Dermis microvascular lymphatic vessel endothelial cell (primary cell): ENCODE results near the gene INPP5K. TPM values are rescaled to one million over a fixed set of nuclear protein-coding genes. Genes with fewer than 3 reads are reported as not detected.
A peak's percentile ranks its signal among the peaks of the same experiment; 100 is the strongest.

Experiments used
- DNase-seq, 2 donors: peaks; one replicate each; pipeline versions ENCODE4 v3.0.0 to v3.0.0-alpha.2; 2010; ENCODE audit warnings: low read depth in 2 of 2
- total RNA-seq: library from RNA; depleted of rRNA; stranded (reverse); fragments of >200 nt; gene quantifications from 2 replicates; pipeline ENCODE4 v1.2.1, GENCODE V29; 2014

Gene INPP5K
- total RNA-seq, 1 donor from 2014 or later: 49.6 TPM

DNA sequence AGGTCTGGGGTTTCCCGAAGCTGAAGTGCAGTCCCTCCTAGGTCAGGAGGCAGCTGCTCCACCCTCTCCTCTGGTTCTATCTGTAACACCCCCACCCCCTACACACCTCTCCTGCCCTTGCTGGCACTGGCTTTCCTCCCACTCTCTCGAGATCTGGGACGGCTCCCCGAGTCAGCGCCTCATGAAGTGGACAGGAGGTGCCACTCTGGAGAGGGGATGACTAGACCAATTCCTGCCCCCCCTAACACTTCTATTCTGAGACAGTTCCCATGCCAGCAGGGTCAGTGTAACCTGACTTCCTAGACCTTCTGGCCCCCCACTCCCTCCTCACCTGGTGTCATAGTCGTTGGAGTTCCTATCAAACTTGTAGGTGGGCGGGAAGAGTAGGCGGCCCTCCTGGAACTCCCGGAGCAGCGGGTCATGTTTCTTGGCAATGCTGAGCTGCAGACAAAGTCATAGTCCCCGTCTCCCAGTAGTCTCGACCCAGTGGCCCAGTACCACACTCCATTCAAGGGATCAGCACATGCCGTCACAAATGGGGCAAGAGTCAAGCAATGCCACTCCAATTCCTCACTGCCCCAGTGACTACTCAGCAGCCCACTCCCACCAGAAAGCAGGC, 9.7 kb downstream of the INPP5K start:
- DNase-seq: no peak

DNA sequence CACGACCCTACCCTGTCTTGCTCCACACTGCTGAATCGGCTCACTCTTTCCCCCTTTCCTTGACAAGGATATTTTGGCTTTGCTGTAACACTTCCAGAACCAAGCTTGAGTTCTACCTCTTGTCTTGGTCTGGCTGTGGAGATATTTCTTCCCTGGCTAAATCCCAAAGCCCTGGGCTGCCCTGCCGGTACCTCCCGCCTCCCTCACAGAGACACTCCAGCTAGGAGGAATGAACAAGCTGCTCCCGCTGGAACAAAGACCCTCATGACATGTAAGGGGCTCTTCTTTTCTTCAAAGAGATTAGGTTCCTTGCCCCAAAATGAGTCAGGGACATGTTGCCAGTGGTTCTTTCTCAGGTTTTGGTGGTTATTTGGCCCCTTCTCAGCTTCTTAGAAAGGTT, 10.8 kb downstream of the INPP5K start:
- DNase-seq: no peak

DNA sequence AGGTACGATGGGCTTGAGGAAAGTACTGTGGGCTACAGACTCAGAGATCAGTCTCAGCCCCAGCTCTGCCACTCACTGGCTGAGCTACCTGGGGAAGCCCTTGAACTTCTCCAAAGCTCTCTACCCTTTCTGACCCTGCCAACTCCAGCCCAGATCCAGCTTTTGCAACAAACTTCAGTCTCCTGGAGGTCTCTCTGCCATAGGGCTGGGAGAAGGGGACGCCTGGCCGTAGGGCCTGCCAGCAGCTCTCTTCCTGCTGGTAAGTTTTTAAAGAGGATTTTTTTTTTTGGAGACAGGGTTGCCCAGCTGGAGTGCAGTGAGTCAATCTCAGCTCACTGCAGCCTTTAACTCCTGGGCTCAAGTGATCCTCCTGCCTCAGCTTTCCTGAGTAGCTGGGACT, 11.5 kb downstream of the INPP5K start:
- DNase-seq: no peak

DNA sequence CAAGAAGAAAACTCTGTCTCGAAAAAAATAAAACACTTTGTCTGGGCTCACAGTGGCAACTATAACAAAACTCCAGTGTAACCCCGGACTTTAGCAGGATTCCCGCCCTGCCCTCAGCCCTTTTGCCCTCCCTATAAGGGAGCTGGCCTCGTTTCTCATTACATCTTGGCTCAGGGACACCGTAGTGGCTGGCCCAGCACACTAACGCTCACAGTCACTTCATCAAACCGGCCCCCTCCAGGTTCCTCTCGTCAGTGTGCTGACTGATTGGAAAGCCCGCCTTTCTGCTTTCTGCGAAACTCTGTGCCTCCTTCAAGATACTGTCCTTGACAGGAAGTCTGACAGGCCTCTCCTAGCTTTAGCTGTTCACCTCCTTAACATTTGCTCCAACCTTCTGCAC, 12.7 kb downstream of the INPP5K start:
- no peak for DNase-seq

- DNase-seq: peak in 1 of 2 donors; percentile 15
Measured at GRCh38 chr17:1498869-1499268, 17.5 kb downstream of the INPP5K start.

DNA sequence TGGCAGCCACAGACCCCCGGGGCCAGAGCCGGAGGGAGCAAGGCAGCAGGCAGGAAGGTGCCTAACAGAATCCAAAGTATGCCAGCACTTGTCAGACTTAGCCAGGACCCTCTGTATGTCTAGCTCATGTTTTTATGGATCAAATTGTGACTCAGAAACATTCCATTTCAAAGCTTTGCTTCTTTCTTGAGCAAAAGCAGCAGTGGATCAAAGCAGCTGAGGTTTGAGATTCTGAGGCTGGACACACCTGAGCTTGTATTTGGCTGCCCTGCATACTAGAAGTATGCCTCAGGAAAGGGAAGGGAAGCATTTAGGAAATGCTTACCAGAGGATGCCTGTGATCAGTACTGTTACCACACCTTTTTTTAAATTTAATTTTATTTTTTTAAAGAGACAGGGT, 18.2 kb downstream of the INPP5K start:
- no peak for DNase-seq

DNA sequence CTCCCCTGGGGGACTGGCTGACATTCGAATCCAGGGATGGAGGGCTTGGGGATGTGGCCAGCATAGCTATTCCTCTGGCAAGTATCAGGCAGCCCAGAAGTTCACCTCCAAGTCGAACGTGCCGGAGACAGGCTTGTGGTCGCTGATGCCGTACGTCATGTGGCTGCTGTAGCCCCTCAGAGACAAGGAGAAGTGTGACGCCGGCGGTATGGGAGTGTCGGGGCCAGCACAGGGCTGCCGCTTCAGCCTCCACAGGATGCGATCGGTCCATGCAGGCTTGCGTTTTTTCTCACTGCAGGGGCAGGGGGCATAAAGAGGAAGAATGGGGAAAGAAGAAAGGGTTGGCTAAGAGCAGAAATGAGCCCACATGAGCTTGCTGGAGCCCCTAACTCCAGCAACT, 18.6 kb downstream of the INPP5K start:
- DNase-seq: no peak

GRCh38 chr17:1496869-1497268, 19.5 kb downstream of the INPP5K start:
- DNase-seq: no peak

GRCh38 chr17:1495265-1495989, 21.0 kb downstream of the INPP5K start:
- DNase-seq: no peak

DNA sequence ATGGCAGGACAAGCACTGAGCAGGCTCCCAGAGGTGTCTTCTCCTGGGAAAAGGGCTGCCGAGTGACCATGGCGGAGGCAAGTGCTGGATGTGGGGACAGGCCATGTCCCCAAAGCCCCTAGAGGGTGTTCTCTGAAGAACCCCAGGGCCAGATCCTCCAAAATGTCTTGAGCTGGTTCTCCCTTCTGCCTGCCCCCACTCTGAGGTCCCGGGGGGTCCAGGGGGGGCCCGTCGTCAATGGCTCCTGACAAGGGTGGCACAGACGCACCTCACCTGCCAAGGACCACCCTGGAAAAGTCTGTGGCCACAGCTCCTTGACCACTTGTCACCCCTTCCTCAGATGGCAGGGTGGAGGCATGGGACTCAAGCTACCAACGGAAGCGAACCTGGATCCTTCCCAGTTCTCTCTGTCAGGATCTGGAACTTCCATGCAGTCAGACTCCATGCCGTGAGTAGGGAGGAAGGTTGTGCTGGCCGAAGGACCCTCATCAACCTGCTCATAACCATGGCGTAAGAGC, 21.6 kb downstream of the INPP5K start:
- DNase-seq: no peak

DNA sequence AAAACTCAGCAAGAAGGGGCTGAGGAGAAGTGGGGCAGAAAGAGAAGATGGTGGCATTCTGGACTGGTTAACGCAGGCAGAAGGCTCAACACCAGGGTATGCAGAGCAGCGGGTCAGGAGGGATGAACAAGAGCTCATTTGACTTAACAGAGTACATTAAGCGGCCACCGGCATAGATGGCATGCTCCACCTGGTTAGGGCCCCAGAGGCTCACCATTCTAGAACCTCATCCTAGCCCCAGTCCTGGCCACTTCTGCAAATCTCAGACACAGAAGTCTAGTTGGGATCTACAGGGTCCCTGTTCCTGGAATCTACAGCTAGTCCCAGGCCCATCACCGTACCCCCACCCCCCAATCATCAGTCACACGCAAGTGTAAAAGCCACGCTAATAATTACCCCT, 22.2 kb downstream of the INPP5K start:
- no peak for DNase-seq

- peak in 1 of 2 donors; percentile 32 for DNase-seq
Measured at GRCh38 chr17:1493291-1493980, 23.0 kb downstream of the INPP5K start.

- DNase-seq: peak in 1 of 2 donors; percentile 33
Measured at GRCh38 chr17:1492249-1493206, 23.9 kb downstream of the INPP5K start, which contains the start of gene MYO1C. TSS of gene MYO1C (minus strand) at chr17:1492686. CDS start at chr17:1492487, 199 bp downstream.

- peak in 1 of 2 donors; percentile 60 for DNase-seq
Measured at GRCh38 chr17:1491443-1492248, 24.8 kb downstream of the INPP5K start.

DNA sequence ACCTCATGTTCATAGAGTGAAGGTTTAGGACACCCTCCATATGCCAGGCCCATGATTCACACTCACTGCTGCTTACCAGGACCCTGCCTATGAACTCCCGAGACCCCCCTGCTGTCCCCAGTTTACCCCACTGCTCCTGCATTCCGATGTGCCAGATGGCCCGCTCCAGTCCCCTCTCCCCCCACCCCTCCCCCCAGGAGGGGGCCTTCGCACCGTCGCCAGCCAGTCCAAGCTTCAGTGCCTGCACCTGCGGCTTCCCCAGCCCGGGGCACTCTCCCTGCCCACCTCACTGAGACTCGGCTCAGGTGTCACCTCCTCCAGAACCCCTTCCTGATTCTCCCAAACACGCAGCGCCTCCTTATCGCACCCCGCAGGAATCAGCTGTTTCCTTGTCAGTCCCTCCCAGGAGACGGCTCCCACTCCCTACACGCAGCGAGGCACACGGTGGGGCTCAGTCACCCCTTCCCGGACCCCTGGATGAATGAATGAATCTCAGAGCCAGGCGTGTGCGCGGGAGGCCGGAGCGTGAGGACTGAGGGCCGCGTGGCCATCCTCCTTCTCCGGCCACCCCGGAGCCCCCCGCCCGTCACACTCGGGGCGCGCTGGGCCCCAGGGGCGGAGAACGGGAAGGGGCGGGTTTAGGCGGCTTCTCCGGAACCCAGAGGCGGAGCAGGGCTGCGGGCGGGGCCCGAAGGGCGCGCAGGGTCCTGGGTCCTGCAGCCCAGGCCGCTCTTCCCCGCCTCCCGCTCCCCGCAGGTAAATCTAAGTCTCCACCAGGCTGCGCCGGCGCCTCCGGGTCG, 25.6 kb downstream of the INPP5K start:
- DNase-seq: peak in 1 of 2 donors; percentile 58

DNA sequence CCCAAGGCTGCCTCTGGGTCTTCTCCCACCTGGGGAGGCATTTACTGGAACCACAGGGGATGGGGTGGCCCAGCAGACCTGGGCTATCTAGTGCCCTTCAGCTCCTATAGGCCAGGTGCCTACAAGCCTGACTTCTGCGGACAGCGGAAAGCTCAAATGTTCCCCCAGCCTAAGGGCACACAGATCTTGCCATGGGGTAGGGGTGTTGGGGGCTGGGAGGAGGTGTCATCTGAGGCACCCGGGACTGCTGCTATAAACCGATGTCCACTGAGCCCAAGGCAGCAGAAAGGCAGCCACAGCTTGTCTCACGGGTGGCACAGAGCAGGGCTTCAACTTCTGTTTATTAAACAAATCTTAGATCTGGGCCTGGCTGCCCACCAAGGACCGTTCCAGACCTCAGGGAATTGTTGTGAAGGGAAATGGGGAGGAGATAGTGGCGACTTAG, 27.6 kb downstream of the INPP5K start:
- DNase-seq: no peak

GRCh38 chr17:1487939-1488825, 28.2 kb downstream of the INPP5K start:
- peak; percentile 51 to 87 for DNase-seq
